H1 (cell line): ENCODE data around the gene HMCN2. TPM values are rescaled to one million over a fixed set of nuclear protein-coding genes. Genes with fewer than 3 reads are reported as not detected.

Experiments
- CTCF ChIA-PET: fragments of 300-600 bp; sonication (Branson Sonifier 250); formaldehyde crosslinking; loops from one replicate; lab custom pipeline; 2021; ENCODE audit not compliant: partially characterized antibody; lab: Charles Lee
- POLR2A ChIA-PET: fragments of 300-600 bp; sonication (Branson Sonifier 250); formaldehyde crosslinking; loops from one replicate; lab custom pipeline; 2021; ENCODE audit warnings: inconsistent platforms; ENCODE audit not compliant: partially characterized antibody; lab: Charles Lee
- DNase-seq, 2 experiments: peaks; one replicate each; pipeline versions ENCODE4 v3.0.0 to v3.0.0-alpha.2; 2010 to 2022; ENCODE audit warnings: low spot score in 2 of 2, low read depth in 1 of 2, mixed read lengths in 1 of 2
- FAIRE-seq: peaks from 2 replicates; lab custom pipeline; 2011; peaks lifted over from hg19 to GRCh38; lab: Jason Lieb, UNC
- H2AFZ ChIP-seq: 2 replicates; pipeline ENCODE4 v1.8.1; 2012; ENCODE audit warnings: low read length, inconsistent platforms
- H2AK5ac ChIP-seq: 2 replicates; pipeline ENCODE4 v1.6.1; 2013; ENCODE audit warnings: low read depth, low read length
- H2BK120ac ChIP-seq: replicated peaks from 2 replicates; pipeline ENCODE3; 2013; ENCODE audit warnings: low read depth, low read length, inconsistent platforms
- H2BK12ac ChIP-seq: 2 replicates; pipeline ENCODE4 v1.6.1; 2013; ENCODE audit warnings: low read depth, low read length
- H2BK15ac ChIP-seq: 2 replicates; pipeline ENCODE4 v1.6.1; 2013; ENCODE audit warnings: low read length
- H2BK20ac ChIP-seq: 2 replicates; pipeline ENCODE4 v1.6.1; 2013; ENCODE audit warnings: low read length
- H2BK5ac ChIP-seq: 2 replicates; pipeline ENCODE4 v1.6.1; 2013; ENCODE audit warnings: low read depth, low read length
- H3K14ac ChIP-seq: 2 replicates; pipeline ENCODE4 v1.6.1; 2013; ENCODE audit warnings: inconsistent platforms; ENCODE audit not compliant: insufficient read length
- H3K18ac ChIP-seq: 2 replicates; pipeline ENCODE4 v1.6.1; 2013; ENCODE audit warnings: low read length; ENCODE audit errors: extremely low read depth
- H3K23ac ChIP-seq: 2 replicates; pipeline ENCODE4 v1.6.1; 2013; ENCODE audit warnings: inconsistent platforms; ENCODE audit not compliant: insufficient read length
- H3K23me2 ChIP-seq: 2 replicates; pipeline ENCODE4 v1.6.1; 2013; ENCODE audit warnings: low read depth, low read length
- H3K27ac ChIP-seq: 2 replicates; pipeline ENCODE4 v1.6.1; 2011; ENCODE audit warnings: low read depth, low read length, inconsistent platforms
- H3K27me3 ChIP-seq, 4 experiments: replicated peaks in 1 of 4; 1 replicate in 1 of 4; 2 replicates in 3 of 4; pipeline versions ENCODE4 v1.6.1 to v1.8.1; 2011 to 2013; ENCODE audit warnings: low read length in 3 of 4, mild to moderate bottlenecking in 3 of 4, inconsistent platforms in 2 of 4, mixed read lengths in 2 of 4, moderate library complexity in 1 of 4; ENCODE audit not compliant: control insufficient read depth in 3 of 4, insufficient read depth in 3 of 4; ENCODE audit errors: extremely low read depth in 1 of 4
- H3K36me3 ChIP-seq, 4 experiments: 2 replicates each; pipeline versions ENCODE4 v1.6.1 to v1.8.1; 2011 to 2013; ENCODE audit warnings: mild to moderate bottlenecking in 4 of 4, low read length in 3 of 4, moderate library complexity in 2 of 4, control low read depth in 1 of 4, inconsistent platforms in 1 of 4; ENCODE audit not compliant: insufficient read depth in 4 of 4, control insufficient read depth in 2 of 4
- H3K4ac ChIP-seq: replicated peaks from 2 replicates; pipeline ENCODE3; 2013; ENCODE audit warnings: low read length, low read depth, mixed read lengths, inconsistent platforms; ENCODE audit not compliant: insufficient read length
- H3K4me1 ChIP-seq, 4 experiments: replicated peaks in 1 of 4; 1 replicate in 1 of 4; 2 replicates in 3 of 4; pipeline versions ENCODE4 v1.6.1 to v1.8.1; 2011 to 2013; ENCODE audit warnings: low read length in 3 of 4, inconsistent platforms in 2 of 4, mixed read lengths in 1 of 4; ENCODE audit not compliant: insufficient read depth in 4 of 4, control insufficient read depth in 3 of 4
- H3K4me2 ChIP-seq, 2 experiments: 2 replicates each; pipeline versions ENCODE4 v1.6.1 to v1.8.1; 2011 to 2013; ENCODE audit warnings: low read depth in 2 of 2, low read length in 2 of 2, control low read depth in 1 of 2, inconsistent platforms in 1 of 2, mild to moderate bottlenecking in 1 of 2; ENCODE audit not compliant: insufficient read depth in 1 of 2
- H3K4me3 ChIP-seq, 4 experiments: fragments of 200-600, 300-600 bp in 1 of 4; sonication (generic), shearing (Covaris generic), sonication (Bioruptor Twin) in 1 of 4; 2 replicates each; pipeline versions ENCODE4 v1.5.1 to v1.8.1; 2011 to 2016; ENCODE audit warnings: low read length in 4 of 4, low read depth in 3 of 4, control low read depth in 2 of 4, inconsistent platforms in 2 of 4, mild to moderate bottlenecking in 2 of 4, mixed read lengths in 1 of 4, moderate library complexity in 1 of 4; ENCODE audit not compliant: insufficient read depth in 2 of 4; ENCODE audit errors: extremely low read depth in 1 of 4
- H3K56ac ChIP-seq: replicated peaks from 2 replicates; pipeline ENCODE3; 2013; ENCODE audit warnings: low read depth, mild to moderate bottlenecking, mixed read lengths, low read length, inconsistent platforms; ENCODE audit not compliant: insufficient read length
- H3K79me1 ChIP-seq: 2 replicates; pipeline ENCODE4 v1.6.1; 2013; ENCODE audit warnings: low read depth, low read length, control low read depth
- H3K79me2 ChIP-seq, 2 experiments: 2 replicates each; pipeline versions ENCODE4 v1.6.1 to v1.8.1; 2012 to 2013; ENCODE audit warnings: low read length in 2 of 2, mild to moderate bottlenecking in 2 of 2, inconsistent platforms in 1 of 2; ENCODE audit not compliant: insufficient read depth in 2 of 2, control insufficient read depth in 1 of 2
- H3K9ac ChIP-seq, 4 experiments: replicated peaks in 1 of 4; 1 replicate in 1 of 4; 2 replicates in 3 of 4; pipeline versions ENCODE4 v1.6.1 to v1.8.1; 2011 to 2013; ENCODE audit warnings: low read depth in 3 of 4, low read length in 3 of 4, control low read depth in 2 of 4, mild to moderate bottlenecking in 2 of 4, moderate library complexity in 2 of 4, inconsistent platforms in 1 of 4; ENCODE audit errors: extremely low read depth in 1 of 4
- H3K9me3 ChIP-seq, 2 experiments: 2 replicates each; pipeline versions ENCODE4 v1.6.1 to v1.8.1; 2012 to 2013; ENCODE audit warnings: mild to moderate bottlenecking in 2 of 2, moderate library complexity in 2 of 2, control low read depth in 1 of 2, inconsistent platforms in 1 of 2, low read depth in 1 of 2, low read length in 1 of 2, mixed read lengths in 1 of 2; ENCODE audit not compliant: insufficient read depth in 2 of 2
- H4K20me1 ChIP-seq, 2 experiments: replicated peaks in 1 of 2; 2 replicates each; pipeline versions ENCODE3 to v1.8.1; 2011 to 2013; ENCODE audit warnings: inconsistent platforms in 2 of 2, low read length in 2 of 2, mild to moderate bottlenecking in 1 of 2; ENCODE audit not compliant: insufficient read depth in 2 of 2, control insufficient read depth in 1 of 2
- H4K5ac ChIP-seq: 2 replicates; pipeline ENCODE4 v1.6.1; 2013; ENCODE audit warnings: low read length, low read depth, mixed read lengths, inconsistent platforms; ENCODE audit not compliant: insufficient read length
- H4K8ac ChIP-seq: 2 replicates; pipeline ENCODE4 v1.8.0; 2013; ENCODE audit warnings: mild to moderate bottlenecking, moderate library complexity, low read length, inconsistent platforms; ENCODE audit not compliant: insufficient read depth; ENCODE audit errors: extremely low read depth
- H4K91ac ChIP-seq: replicated peaks from 2 replicates; pipeline ENCODE3; 2013; ENCODE audit warnings: low read length, mixed read lengths, inconsistent platforms; ENCODE audit not compliant: insufficient read length
- ATF2 ChIP-seq: IDR thresholded peaks from 2 replicates; pipeline ENCODE4 v1.6.1; 2012; ENCODE audit warnings: low read length, inconsistent platforms
- HDAC6 ChIP-seq: IDR thresholded peaks from one replicate; pipeline ENCODE4 v1.7.1; 2012; ENCODE audit warnings: low read depth, mild to moderate bottlenecking, inconsistent platforms, low read length, moderate library complexity
- RNF2 ChIP-seq: fragments of 200-900, 300-1000 bp; sonication (generic); IDR thresholded peaks from 2 replicates; pipeline ENCODE4 v1.7.1; 2016; ENCODE audit warnings: borderline replicate concordance, low read depth, mild to moderate bottlenecking, antibody characterized with exemption, low read length; ENCODE audit not compliant: poor library complexity, severe bottlenecking; ENCODE audit errors: missing control alignments
- WGBS, 2 experiments: shearing (Covaris generic) in 1 of 2; methylation state at CpG; one replicate each; pipeline versions ENCODE4 v1.1.6 to v1.1.7; 2013 to 2015; ENCODE audit warnings: low lambda C conversion rate in 2 of 2, mixed read lengths in 2 of 2, inconsistent platforms in 1 of 2, low coverage in 1 of 2, missing lambda C conversion rate in 1 of 2; ENCODE audit not compliant: insufficient replicate concordance in 2 of 2, insufficient coverage in 1 of 2, insufficient read length in 1 of 2; ENCODE audit errors: extremely low coverage in 1 of 2, missing lambda C conversion rate in 1 of 2; 5-methylcytosine and 5-hydroxymethylcytosine counted together
- polyA plus RNA-seq, 7 experiments: library from polyadenylated mRNA; depleted of rRNA in 3 of 7; stranded (reverse) in 5 of 7; unstranded in 2 of 7; fragments of >200 nt in 5 of 7; fragments of 200-250 nt in 2 of 7; gene quantifications; 1 replicate in 5 of 7; 2 replicates in 1 of 7; 4 replicates in 1 of 7; pipeline versions ENCODE4 v1.2.1 to v1.2.3, GENCODE V29; 2011 to 2013; ENCODE audit warnings: missing spikeins in 2 of 7, mixed read lengths in 2 of 7
- total RNA-seq: library from RNA; stranded (reverse); fragmentation: NEBNext Ultra II Directional; extraction: Animal tissue kit (Norgen Biotek cat#: 25700); gene quantifications from 2 replicates; pipeline ENCODE4 v1.2.1, GENCODE V29; 2021

Gene HMCN2
- total and polyA plus RNA-seq, 2 of the 8 experiments (the other 6 are each of a cell fraction or from before 2014, with no cell fraction given), result 5.0 to 9.1 TPM

- CTCF ChIA-PET, result interaction anchor here (0.9 to 1.0 kb wide), 2 partner anchors 90 to 99 kb away, joined by 3 read pairs; no protein-coding TSS in a partner anchor
- FAIRE-seq, result no peak
Measured at GRCh38 chr9:130345009-130345896, 79.7 kb downstream of the HMCN2 start.

More at GRCh38 chr9:130345009-130345896, 79.7 kb downstream of the HMCN2 start:
- H3K4me1 ChIP-seq, result peaks cover 0 to 12% (median 6%) of the 10 kb centered on the region in 4 experiments; a peak in 4 of 7 replicates
- peak overlapping the region; percentile 90 for H2BK5ac ChIP-seq
- H3K36me3 ChIP-seq, result no peaks in the 10 kb centered on the region; a peak in 1 of 8 replicates
- H3K27ac ChIP-seq, result no peak overlapping the region; the same call in 1 of the 2 replicates
- H2BK12ac ChIP-seq, result peak overlapping the region; percentile 56; the same call in 1 of the 2 replicates
- H3K14ac ChIP-seq, result peak overlapping the region; percentile 84
- H3K23me2 ChIP-seq, result peaks cover 15% of the 10 kb centered on the region
- H4K91ac ChIP-seq, result peak overlapping the region; percentile 97
- peaks cover 0 to 17% of the 10 kb centered on the region in 2 experiments for H4K20me1 ChIP-seq
- no peak overlapping the region for H2AFZ ChIP-seq
- POLR2A ChIA-PET, result interaction anchor here (1.1 to 1.2 kb wide), 2 partner anchors 8 to 12 kb away, joined by 3 read pairs; no protein-coding TSS in a partner anchor
- peak overlapping the region in 1 of 4 experiments; percentile 37; a peak in 1 of 7 replicates for H3K9ac ChIP-seq
- no peak overlapping the region for H3K23ac ChIP-seq
- H2BK20ac ChIP-seq, result peak overlapping the region; percentile 7
- peak overlapping the region; percentile 99 for H2AK5ac ChIP-seq
- TF ChIP-seq HDAC6 (no peak), ATF2 (no peak), RNF2 (no peak)
- DNase-seq, result no peak
- no peaks in the 10 kb centered on the region for H3K27me3 ChIP-seq
- 88% methylated on average over 9 of the region's 9 CpGs; no CpG with 5 or more reads in 1 of the 2 experiments for WGBS, 2 experiments
- H4K5ac ChIP-seq, result no peak overlapping the region
- H2BK120ac ChIP-seq, result peak overlapping the region; percentile 22
- H3K18ac ChIP-seq, result no peak overlapping the region
- H3K79me1 ChIP-seq, result peaks cover 10% of the 10 kb centered on the region
- H3K4ac ChIP-seq, result peak overlapping the region; percentile 78
- peak overlapping the region; percentile 39; the same call in 1 of the 2 replicates for H4K8ac ChIP-seq
- H3K4me2 ChIP-seq, result no peak overlapping the region
- H2BK15ac ChIP-seq, result peak overlapping the region; percentile 94
- no peak overlapping the region for H3K4me3 ChIP-seq
- no peaks in the 10 kb centered on the region for H3K9me3 ChIP-seq
- H3K79me2 ChIP-seq, result 0 out of 4 replicates have a peak, but pooled peaks cover 0 to 3% of the 10 kb centered on the region in 2 experiments
- H3K56ac ChIP-seq, result peak overlapping the region; percentile 100
